T-helper 22 cell (primary cell): ENCODE data around the gene AMOTL2.

Experiments used
- DNase-seq: peaks from one replicate; pipeline ENCODE4 v3.0.0-alpha.2; 2020; ENCODE audit warnings: low read depth

Gene AMOTL2

DNA sequence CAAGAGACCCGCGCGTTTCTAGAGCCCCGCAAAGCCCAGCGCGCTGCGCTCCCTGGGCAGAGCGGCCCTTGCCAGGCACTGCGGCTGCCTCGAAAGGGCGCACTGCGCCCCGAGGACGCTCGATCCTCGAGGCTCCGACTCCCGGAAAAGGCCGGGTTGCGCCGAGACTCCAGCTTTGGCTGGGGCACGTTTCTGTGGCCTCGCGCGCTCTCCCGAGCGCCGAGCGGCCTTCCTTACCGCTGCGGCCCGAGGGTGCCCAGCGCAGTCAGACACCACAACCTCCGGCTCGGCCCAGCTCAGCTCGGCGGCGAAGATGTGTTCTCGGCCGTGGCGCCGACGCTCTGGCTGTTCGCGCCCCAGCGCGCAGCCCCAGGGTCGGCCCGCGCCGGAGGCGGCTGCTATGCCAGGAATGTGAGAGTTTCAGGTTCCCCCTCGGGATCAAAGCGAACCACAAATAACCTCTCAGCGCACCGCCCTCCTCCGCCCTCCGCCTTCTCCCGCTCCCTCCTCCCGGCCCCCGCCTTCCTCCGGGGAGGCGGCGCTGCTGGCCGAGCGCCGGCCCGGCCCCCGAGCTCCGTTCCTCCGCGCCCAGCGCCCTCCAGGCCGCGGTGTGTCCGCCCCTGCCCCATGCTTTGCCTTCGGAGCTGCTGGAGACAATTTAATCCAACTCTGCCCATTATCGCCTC is at the start of gene AMOTL2:
Gene AMOTL2 (minus strand): TSS at position 343 of the 686 bp plus-strand sequence. CDS start 3,014 bp downstream, outside the sequence.
- no peak for DNase-seq

GRCh38 chr3:134423153-134423552 is 48.9 kb upstream of the AMOTL2 start:
- no peak for DNase-seq

DNA sequence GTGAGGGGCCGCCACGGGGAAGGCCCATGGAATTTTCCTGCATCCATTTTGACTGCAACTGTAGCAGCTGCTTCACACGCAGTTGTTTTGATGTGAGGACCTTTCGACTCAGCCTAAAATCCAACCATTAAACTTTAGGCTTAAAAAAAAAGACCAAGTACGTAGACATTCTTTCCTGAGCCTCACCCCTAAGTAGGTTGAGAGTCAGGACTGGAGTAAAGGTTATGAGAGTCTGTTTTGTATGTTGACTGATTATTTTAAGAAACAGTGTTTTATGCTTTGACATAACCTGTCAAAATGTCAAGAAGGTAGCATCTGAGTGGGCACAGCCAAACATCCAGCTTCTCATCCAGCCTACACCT is 45.7 kb upstream of the AMOTL2 start:
- no peak for DNase-seq

- no peak for DNase-seq
These were observed 45.1 kb upstream of the AMOTL2 start for GRCh38 chr3:134419214-134419959.

DNA sequence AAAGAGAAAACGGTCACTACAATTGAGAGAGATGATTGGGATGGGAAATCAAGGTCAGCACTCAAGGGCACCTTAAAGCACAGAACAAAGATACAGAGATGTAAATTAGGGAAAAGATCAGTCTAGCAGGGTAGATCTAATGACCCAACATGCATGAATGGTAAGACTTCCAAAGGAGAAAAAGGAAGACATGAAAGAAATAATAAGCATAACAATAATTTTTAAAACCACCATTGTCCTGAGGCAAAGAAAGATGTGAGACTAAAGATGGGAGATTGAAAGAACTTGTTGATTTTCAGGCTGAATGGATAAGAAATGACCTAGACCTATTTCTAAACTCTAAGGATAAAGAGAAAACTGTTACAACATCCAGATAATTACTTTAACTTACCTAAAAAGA is 34.8 kb upstream of the AMOTL2 start:
- DNase-seq: no peak

DNA sequence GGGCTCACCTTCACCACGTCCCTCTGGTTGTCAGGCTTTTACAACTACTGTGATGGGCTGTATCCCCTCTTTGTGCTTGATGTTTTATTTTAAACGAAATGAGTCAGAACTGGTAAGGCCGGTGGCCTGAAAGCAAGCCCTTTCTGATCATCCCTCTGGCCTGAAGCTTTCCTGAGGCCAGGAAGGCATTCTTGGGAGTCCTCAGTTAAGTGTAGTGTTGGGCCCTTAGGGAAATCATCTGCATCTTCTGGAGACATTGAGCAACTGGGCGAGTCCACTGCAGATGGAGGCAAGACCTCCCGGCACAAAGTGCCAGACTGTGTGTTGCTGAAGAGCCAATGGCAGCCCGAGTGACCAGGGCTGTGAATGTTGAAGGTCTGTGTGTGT is 33.0 kb upstream of the AMOTL2 start:
- DNase-seq: no peak

GRCh38 chr3:134406331-134407238 is 32.3 kb upstream of the AMOTL2 start:
- no peak for DNase-seq

- no peak for DNase-seq
These were observed 30.2 kb upstream of the AMOTL2 start for GRCh38 chr3:134404366-134404885.

- no peak for DNase-seq
These were observed 23.5 kb upstream of the AMOTL2 start for GRCh38 chr3:134397755-134398154.

DNA sequence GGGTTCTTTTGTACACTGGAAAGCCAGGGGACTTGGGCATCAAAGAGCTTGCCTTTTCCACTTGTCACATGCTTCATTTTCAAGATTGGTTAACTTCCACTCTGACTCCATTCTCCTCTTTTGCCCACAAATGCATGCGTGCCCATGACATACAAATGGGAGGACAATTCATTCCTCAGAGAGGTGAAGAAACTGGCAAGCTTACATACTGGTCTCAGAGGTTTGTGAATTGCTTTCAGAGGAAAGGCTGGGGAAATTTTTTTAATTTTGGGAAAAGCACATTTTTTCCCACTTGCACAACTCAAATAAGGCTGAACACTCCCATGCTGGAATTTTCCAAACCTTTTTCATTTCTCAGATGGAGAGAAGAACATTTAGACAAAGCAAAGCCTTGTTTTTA is 20.9 kb upstream of the AMOTL2 start:
- DNase-seq: no peak

DNA sequence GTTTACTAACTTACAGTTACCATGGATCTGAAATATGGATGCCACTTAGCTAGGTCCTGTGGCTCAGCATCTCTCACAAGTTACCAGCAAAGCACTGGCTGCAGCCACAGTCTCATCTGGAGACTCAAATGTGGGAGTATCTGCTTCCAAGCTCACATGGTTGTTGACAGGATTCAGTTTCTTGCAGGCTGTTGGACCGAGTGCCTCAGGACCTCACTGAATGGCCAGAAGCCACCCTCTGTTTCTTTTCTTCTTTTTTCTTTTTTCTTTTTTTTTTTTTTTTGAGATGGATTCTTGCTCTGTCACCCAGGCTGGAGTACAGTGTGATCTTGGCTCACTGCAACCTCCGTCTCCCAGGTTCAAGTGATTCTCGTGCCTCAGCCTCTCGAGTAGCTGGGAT is 20.1 kb upstream of the AMOTL2 start:
- no peak for DNase-seq

- no peak for DNase-seq
These were observed 18.8 kb upstream of the AMOTL2 start for GRCh38 chr3:134393074-134393473.

- no peak for DNase-seq
These were observed 18.2 kb upstream of the AMOTL2 start for GRCh38 chr3:134392336-134392983.

DNA sequence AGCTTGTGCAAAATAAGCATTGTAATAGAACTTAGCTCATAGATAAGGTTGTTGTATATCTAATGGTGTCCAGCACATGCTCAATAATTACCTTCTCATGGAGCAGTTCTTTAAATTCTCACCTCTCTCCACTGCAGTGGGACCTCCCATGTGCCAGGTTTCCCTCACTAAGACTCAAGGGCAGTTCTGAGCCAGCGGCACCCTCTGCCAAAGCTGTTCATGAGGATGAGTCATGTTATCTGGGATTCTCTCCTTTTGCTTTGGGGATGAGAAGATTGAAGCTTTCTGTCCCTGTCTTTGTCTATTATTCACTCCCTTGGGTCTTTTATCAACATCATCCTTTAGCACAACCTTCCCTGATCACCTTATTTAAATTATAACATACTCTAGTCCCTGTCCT is 15.6 kb upstream of the AMOTL2 start:
- DNase-seq: no peak

GRCh38 chr3:134388788-134389485 is 14.7 kb upstream of the AMOTL2 start:
- no peak for DNase-seq

DNA sequence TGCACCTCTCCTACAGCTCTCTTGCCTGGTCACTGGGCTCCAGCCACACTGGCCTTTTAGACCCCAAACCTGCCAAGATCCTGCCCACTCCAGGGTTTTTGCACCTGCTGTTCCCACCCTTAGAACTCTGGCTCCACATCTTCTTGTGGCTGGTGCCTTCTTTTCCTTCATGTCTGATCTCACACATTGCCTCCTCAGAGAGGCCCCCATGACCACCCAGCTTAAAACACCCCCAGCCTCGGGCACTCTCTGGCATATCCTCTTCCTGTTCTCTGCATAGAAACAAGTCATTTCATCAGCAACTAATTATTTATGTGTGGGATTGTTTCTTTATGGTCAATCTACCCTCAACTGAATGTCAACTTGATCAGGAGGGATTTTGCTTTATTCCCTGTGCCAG is 14.0 kb upstream of the AMOTL2 start:
- no peak for DNase-seq

- DNase-seq: no peak
These were observed 13.0 kb upstream of the AMOTL2 start for GRCh38 chr3:134387293-134387692.

GRCh38 chr3:134384963-134385362 is 10.7 kb upstream of the AMOTL2 start:
- DNase-seq: no peak

DNA sequence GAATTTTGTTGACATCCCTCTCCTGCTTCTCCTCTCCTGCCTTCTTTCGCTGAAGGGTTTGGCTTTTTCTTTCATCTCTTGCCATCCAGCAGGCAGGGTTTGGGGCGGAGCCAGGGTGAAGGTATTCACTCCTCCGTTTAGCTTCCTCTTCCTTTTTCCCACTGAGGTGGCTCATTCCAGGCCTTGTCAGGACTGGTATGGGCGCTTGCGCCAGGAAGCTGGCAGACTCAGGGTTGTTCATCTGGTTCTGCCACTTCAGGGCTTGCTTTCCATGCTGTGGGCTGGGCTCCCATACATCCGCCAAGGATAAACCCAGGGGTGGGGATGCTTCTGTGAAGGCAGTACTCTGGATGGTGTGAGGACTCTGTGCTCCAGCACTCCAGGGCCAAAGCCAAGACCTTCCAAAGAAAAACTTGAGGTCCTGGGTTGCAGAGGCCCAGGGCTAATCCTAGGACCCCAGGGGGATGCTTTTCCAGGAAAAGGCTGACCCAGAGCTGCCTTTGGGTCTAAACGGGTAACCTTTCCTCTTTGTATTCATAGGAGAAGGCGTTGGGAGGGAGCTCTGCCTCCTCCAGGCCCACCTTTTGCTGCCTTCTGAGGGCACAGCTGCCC is 7.7 kb upstream of the AMOTL2 start:
- no peak for DNase-seq

- no peak for DNase-seq
These were observed 6.8 kb upstream of the AMOTL2 start for GRCh38 chr3:134381076-134381475.

DNA sequence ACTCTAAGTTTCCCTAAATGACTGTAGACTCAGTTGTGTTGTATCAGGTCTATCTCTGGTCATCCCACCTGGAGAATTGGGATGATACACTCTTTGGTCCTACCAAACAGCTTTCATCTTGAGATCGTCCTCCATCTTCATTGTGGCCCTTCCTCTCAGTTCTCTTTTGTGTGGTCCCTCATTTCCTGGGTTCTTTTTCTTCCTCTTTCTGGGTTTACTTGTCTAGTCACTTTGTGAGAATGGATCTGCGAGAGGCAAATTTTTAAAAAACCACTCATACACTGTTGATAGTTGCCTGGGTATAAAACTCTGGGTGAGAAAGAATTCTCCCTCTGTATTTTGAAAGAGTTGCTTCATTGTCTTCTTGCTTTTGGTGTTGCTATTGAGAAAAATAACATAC is 6.0 kb upstream of the AMOTL2 start:
- no peak for DNase-seq
